ENCODE measurements around the gene TAS1R2.

- TF ChIP-seq CTCF (IDR thresholded peaks at IDR 0.05) (no peak), EP300 (IDR thresholded peaks at IDR 0.05) (no peak), POLR2A (IDR thresholded peaks at IDR 0.05) (no peak), POLR2AphosphoS5 (IDR thresholded peaks at IDR 0.05) (no peak)
Measured at GRCh38 chr1:18874036-18874435, 14.6 kb upstream of the TAS1R2 start.

All from gastroesophageal sphincter (tissue), 3 donors.